ENCODE data around the gene RIN3.
"Not testable (repeated sequence)": the region's sequence is repeated elsewhere in the genome, so short reads cannot be mapped to it uniquely, and the experiment has no call there.

Gene RIN3

DNA sequence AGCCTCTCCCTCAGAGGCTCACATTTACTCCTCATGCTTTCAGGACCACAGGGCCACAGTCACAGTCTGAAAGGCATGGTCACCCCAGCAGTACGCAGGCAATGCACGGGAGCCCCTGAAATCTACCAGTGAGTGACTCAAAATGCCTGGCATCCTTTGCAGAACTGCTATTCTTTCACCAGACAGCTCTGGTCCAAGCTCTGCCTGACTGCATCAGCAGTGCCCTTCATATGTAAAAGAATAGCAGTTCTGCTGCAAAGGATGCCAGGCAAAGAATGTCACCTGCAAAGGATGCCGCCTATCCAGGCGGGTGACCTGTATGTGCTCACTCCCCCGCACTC, 196.4 kb downstream of the RIN3 start:
- no peak for TF ChIP-seq CTCF (conservative IDR thresholded peaks at IDR 0.05; ENCODE audit: low read depth)
- ChIA-PET POLR2A (ENCODE audit: low non-redundant PET) (no interaction called here), CTCF (interaction anchor here (0.7 to 1.2 kb wide), 3 partner anchors 23 to 1659 kb away, joined by 3 read pairs; no protein-coding TSS in a partner anchor)
- no peak for DNase-seq (ENCODE audit: low spot score)
- H3K27ac ChIP-seq: no peak overlapping the region

- H3K27ac ChIP-seq: no peak overlapping the region
- ChIA-PET POLR2A (ENCODE audit: low non-redundant PET) (no interaction called here), CTCF (interaction anchor here (0.6 to 0.7 kb wide), 2 partner anchors 11 to 1460 kb away, joined by 3 to 4 read pairs; no protein-coding TSS in a partner anchor)
- DNase-seq (ENCODE audit: low spot score): no peak
- no peak for TF ChIP-seq CTCF (conservative IDR thresholded peaks at IDR 0.05; ENCODE audit: low read depth)
Observed at GRCh38 chr14:92711976-92712653, 198.5 kb downstream of the RIN3 start.

DNA sequence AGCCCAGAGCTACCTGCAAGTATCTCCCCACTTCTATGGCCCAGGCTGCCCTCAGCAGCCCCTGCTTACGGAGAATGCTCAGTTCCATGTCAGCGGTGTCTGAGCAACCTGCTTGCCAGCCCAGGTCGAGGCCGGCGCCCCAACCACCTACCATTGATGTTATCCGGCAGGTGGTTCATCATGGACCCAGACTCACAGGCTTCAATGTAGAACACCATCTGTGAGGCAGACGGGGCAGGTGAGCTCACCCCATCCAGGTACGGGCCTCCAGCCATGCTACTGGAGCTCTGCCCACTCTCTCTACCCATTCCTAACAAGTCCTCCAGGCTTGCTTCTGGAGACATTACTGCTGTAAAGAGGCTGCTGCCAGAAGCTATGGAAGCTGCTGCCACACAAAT, 199.1 kb downstream of the RIN3 start:
- ChIA-PET POLR2A (ENCODE audit: low non-redundant PET) (no interaction called here), CTCF (interaction anchor here (0.6 kb wide), 1 partner anchor 11 kb away, joined by 4 read pairs; no protein-coding TSS in a partner anchor)
- no peak overlapping the region for H3K27ac ChIP-seq
- DNase-seq (ENCODE audit: low spot score): no peak
- TF ChIP-seq CTCF (conservative IDR thresholded peaks at IDR 0.05; ENCODE audit: low read depth): no peak

DNA sequence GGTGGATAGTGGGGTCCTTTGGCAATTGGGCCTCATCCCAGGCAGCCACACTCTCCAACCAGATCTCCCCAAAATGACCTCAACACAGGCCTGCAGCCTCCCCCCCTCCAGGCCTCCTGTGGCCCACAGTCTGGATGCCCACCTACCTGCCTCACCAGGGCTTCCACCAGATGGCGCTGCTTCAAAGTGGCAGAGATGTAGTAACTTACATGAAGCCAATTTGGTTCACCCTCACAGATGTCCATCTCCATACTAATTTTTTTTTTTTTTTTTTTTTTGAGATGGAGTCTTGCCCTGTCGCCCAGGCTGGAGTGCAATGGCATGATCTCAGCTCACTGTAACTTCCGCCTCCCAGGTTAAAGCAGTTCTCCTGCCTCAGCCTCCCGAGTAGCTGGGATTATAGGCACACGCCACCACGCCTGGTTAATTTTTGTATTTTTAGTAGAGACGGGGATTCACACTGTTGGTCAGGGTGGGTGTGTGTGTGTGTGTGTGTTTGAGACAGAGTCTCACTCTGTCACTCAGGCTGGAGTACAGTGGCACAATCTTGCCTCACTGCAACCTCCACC, 201.2 kb downstream of the RIN3 start:
- peak; percentile 72 for TF ChIP-seq CTCF (conservative IDR thresholded peaks at IDR 0.05; ENCODE audit: low read depth)
- POLR2A ChIA-PET (ENCODE audit: low non-redundant PET): interaction anchor here (0.6 kb wide), 1 partner anchor 80 kb away, joined by 3 read pairs; no protein-coding TSS in a partner anchor

DNA sequence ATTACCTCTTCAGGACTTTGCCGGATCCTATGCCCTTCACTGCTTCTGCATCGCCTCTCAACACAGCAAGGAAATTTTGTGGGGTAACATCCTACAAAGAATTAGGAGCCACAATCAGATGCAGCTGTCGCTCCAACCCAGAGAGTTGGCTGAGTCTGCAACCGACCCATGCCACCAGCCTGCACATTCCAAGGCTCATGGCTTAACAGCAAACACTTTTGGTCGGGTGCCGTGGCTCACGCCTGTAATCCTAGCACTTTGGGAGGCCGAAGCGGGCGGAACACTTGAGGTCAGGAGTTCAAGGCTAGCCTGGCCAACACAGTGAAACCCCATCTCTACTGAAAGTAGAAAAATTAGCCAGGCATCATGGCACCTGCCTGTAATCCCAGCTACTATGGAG, 202.6 kb downstream of the RIN3 start:
- POLR2A ChIA-PET (ENCODE audit: low non-redundant PET): no interaction called here
- H3K27ac ChIP-seq: no peak overlapping the region
- TF ChIP-seq CTCF (conservative IDR thresholded peaks at IDR 0.05; ENCODE audit: low read depth): no peak
- CTCF ChIA-PET: no interaction called here
- no peak for DNase-seq (ENCODE audit: low spot score)

More for the DNA sequence above, 201.2 kb downstream of the RIN3 start:
- peak; percentile 79 for DNase-seq (ENCODE audit: low spot score)
- CTCF ChIA-PET: interaction anchor here (0.7 to 0.9 kb wide), 6 partner anchors 45 to 476 kb away, joined by 3 to 8 read pairs (median 5); partner anchors contain the start of gene GOLGA5
- not testable (repeated sequence) for H3K27ac ChIP-seq

- ChIA-PET POLR2A (ENCODE audit: low non-redundant PET) (no interaction called here), CTCF (interaction anchor here (0.6 kb wide), 1 partner anchor 31 kb away, joined by 4 read pairs; the partner anchor contains the start of gene LGMN)
- no peak for DNase-seq (ENCODE audit: low spot score)
- no peak overlapping the region for H3K27ac ChIP-seq
- TF ChIP-seq CTCF (conservative IDR thresholded peaks at IDR 0.05; ENCODE audit: low read depth): no peak
Observed at GRCh38 chr14:92717571-92718042, 204.0 kb downstream of the RIN3 start.
